K562 (cell line): Measurements from ENCODE around the gene NTNG1. TPM values are rescaled to one million over a fixed set of nuclear protein-coding genes. Genes with fewer than 3 reads are reported as not detected.

Experiments used
- ATAC-seq: fragments of 200-7000 bp; cut with Tn5 transposase; 3 replicates; pipeline ENCODE4 v1.9.1; 2020; ENCODE audit warnings: moderate library complexity
- BruUV-seq: library from RNA; stranded (reverse); fragments of 400-500 nt; replicated peaks from 2 replicates; lab custom pipeline; 2021; lab: Mats Ljungman, UMichigan
- CTCF ChIA-PET: fragments of 300-600 bp; formaldehyde crosslinking; extraction: SDS; loops from one replicate; lab custom pipeline; 2021; ENCODE audit warnings: low intra/inter-chr PET ratio; lab: Yijun Ruan, JAX
- POLR2A ChIA-PET: fragments of 300-600, 350-650 bp; sonication (Branson Sonifier 250); formaldehyde crosslinking; extraction: SDS; loops from one replicate; lab custom pipeline; 2021; ENCODE audit warnings: antibody characterized with exemption, inconsistent platforms; lab: Yijun Ruan, JAX
- DNase-seq, 4 experiments: peaks; one replicate each; pipeline versions ENCODE4 v3.0.0 to v3.0.0-alpha.2; 2011 to 2018; ENCODE audit warnings: low spot score in 3 of 4, mixed read lengths in 3 of 4; ENCODE audit errors: extremely low read depth in 1 of 4
- FAIRE-seq: peaks from 2 replicates; lab custom pipeline; 2011; peaks lifted over from hg19 to GRCh38; lab: Jason Lieb, UNC
- H2AFZ ChIP-seq: 2 replicates; pipeline ENCODE4 v1.6.0; 2011; ENCODE audit warnings: low read depth, low read length, control low read depth, inconsistent platforms
- H3K27ac ChIP-seq: fragments of 200-600 bp; 3 replicates; pipeline ENCODE4 v1.8.0; 2011; ENCODE audit warnings: low read depth, mild to moderate bottlenecking, control low read depth, inconsistent platforms, low read length, moderate library complexity, mixed read lengths; ENCODE audit errors: extremely low read depth
- H3K27me3 ChIP-seq, 2 experiments: fragments of 300-600 bp in 1 of 2; 2 replicates in 1 of 2; 3 replicates in 1 of 2; pipeline versions ENCODE4 v1.6.0 to v1.8.0; 2011; ENCODE audit warnings: inconsistent platforms in 2 of 2, low read length in 2 of 2, mild to moderate bottlenecking in 1 of 2, mixed read lengths in 1 of 2, moderate library complexity in 1 of 2; ENCODE audit not compliant: control insufficient read depth in 2 of 2, insufficient read depth in 2 of 2
- H3K36me3 ChIP-seq: fragments of 300-600 bp; 3 replicates; pipeline ENCODE4 v1.8.0; 2011; ENCODE audit warnings: mild to moderate bottlenecking, low read length, inconsistent platforms; ENCODE audit not compliant: control insufficient read depth, insufficient read depth
- H3K4me1 ChIP-seq, 2 experiments: fragments of 200-600 bp in 1 of 2; replicated peaks in 1 of 2; 2 replicates in 1 of 2; 3 replicates in 1 of 2; pipeline versions ENCODE4 v1.5.1 to v1.8.0; 2011; ENCODE audit warnings: inconsistent platforms in 2 of 2, low read length in 2 of 2, mild to moderate bottlenecking in 1 of 2, mixed read lengths in 1 of 2, moderate library complexity in 1 of 2; ENCODE audit not compliant: control insufficient read depth in 2 of 2, insufficient read depth in 2 of 2
- H3K4me2 ChIP-seq: 2 replicates; pipeline ENCODE4 v1.6.1; 2011; ENCODE audit warnings: low read length, control low read depth, inconsistent platforms, mixed read lengths; ENCODE audit not compliant: insufficient read depth
- H3K4me3 ChIP-seq: fragments of 200-600 bp; sonication (generic), shearing (Covaris generic); 2 replicates; pipeline ENCODE4 v1.5.1; 2016; ENCODE audit warnings: control low read depth, inconsistent platforms
- H3K79me2 ChIP-seq: fragments of 200-600 bp; 3 replicates; pipeline ENCODE4 v1.8.0; 2011; ENCODE audit warnings: low read length, inconsistent platforms; ENCODE audit not compliant: control insufficient read depth, insufficient read depth
- H3K9ac ChIP-seq, 2 experiments: 2 replicates each; pipeline versions ENCODE4 v1.6.0 to v1.6.1; 2011; ENCODE audit warnings: low read depth in 2 of 2, low read length in 2 of 2, control low read depth in 1 of 2, inconsistent platforms in 1 of 2, mild to moderate bottlenecking in 1 of 2, mixed read lengths in 1 of 2; ENCODE audit not compliant: insufficient read depth in 1 of 2
- H3K9me1 ChIP-seq: one replicate; pipeline ENCODE4 v1.6.0; 2011; ENCODE audit warnings: inconsistent platforms, mild to moderate bottlenecking, low read length, moderate library complexity; ENCODE audit not compliant: control insufficient read depth, insufficient read depth
- H3K9me3 ChIP-seq: replicated peaks from 2 replicates; pipeline ENCODE4 v1.5.1; 2011; ENCODE audit warnings: low read depth, low read length, inconsistent platforms; ENCODE audit not compliant: control insufficient read depth, insufficient read depth
- H4K20me1 ChIP-seq: replicated peaks from 2 replicates; pipeline ENCODE4 v1.6.1; 2011; ENCODE audit warnings: low read length, inconsistent platforms, mixed read lengths; ENCODE audit not compliant: control insufficient read depth, insufficient read depth
- BCOR ChIP-seq: fragments of 450-650 bp; IDR thresholded peaks from 2 replicates; pipeline ENCODE4 v1.6.1; 2016
- GTF2B ChIP-seq: IDR thresholded peaks from 2 replicates; pipeline ENCODE4 v1.6.1; 2011; ENCODE audit not compliant: insufficient read length; ENCODE audit errors: extremely low read depth
- MXI1 ChIP-seq: IDR thresholded peaks from 2 replicates; pipeline ENCODE4 v1.6.1; 2011; ENCODE audit warnings: low read depth, mild to moderate bottlenecking, improper control_type of control experiment, low read length
- NKRF ChIP-seq: fragments of 450-650 bp; IDR thresholded peaks from 2 replicates; pipeline ENCODE4 v1.6.1; 2016; ENCODE audit warnings: borderline replicate concordance
- POLR2A ChIP-seq: fragments of 450-650 bp; conservative IDR thresholded peaks from 2 replicates; pipeline ENCODE4 v1.6.1; 2016
- TAF15 ChIP-seq: fragments of 200-400 bp; formaldehyde crosslinking; IDR thresholded peaks from 2 replicates; pipeline ENCODE4 v1.6.1; 2017; ENCODE audit warnings: mild to moderate bottlenecking, low read depth, low read length, moderate library complexity
- TOE1 ChIP-seq, 2 experiments: fragments of 450-650 bp in 1 of 2; sonication (generic) in 1 of 2; formaldehyde crosslinking in 1 of 2; IDR thresholded peaks; 2 replicates each; pipeline versions ENCODE4 v1.7.1 to v1.8.0; 2016 to 2022; ENCODE audit warnings: borderline replicate concordance in 2 of 2, mild to moderate bottlenecking in 2 of 2, antibody characterized with exemption in 1 of 2, inconsistent platforms in 1 of 2, low read depth in 1 of 2, missing genetic modification reagents in 1 of 2, moderate library complexity in 1 of 2
- ZNF311 ChIP-seq: fragments of 250-450 bp; sonication (Bioruptor Pico); IDR thresholded peaks from 2 replicates; pipeline ENCODE4 v1.4.0; 2020; ENCODE audit warnings: mild to moderate bottlenecking, moderate library complexity
- ZNF766 ChIP-seq: fragments of 200-800 bp; sonication (Bioruptor generic); conservative IDR thresholded peaks from 2 replicates; pipeline ENCODE4 v1.6.1; 2016; ENCODE audit warnings: missing genetic modification characterization, missing compliant biosample characterization
- ZNF780A ChIP-seq: fragments of 250-450 bp; sonication (Bioruptor Pico); IDR thresholded peaks from 2 replicates; pipeline ENCODE4 v1.5.0; 2021; ENCODE audit warnings: mild to moderate bottlenecking
- WGBS: fragments of 100-300 bp; shearing (Covaris generic); methylation state at CpG from one replicate; pipeline ENCODE4 v1.1.6; 2016; ENCODE audit warnings: low coverage, mixed read lengths; ENCODE audit not compliant: insufficient coverage; ENCODE audit errors: missing lambda C conversion rate; 5-methylcytosine and 5-hydroxymethylcytosine counted together
- in situ Hi-C: fragments of 300-500 bp; cut with MboI; formaldehyde crosslinking; loops from 4 replicates; pipeline ENCODE4 v1.15.0; 2018; ENCODE audit warnings: inconsistent platforms, mixed read lengths
- intact Hi-C: fragments of 100-400 bp; cut with micrococcal nuclease; formaldehyde crosslinking; loops from 2 replicates; pipeline ENCODE4 v1.14.2; 2022
- polyA plus RNA-seq, 8 experiments: library from polyadenylated mRNA; depleted of rRNA in 4 of 8; stranded (reverse) in 5 of 8; unstranded in 3 of 8; fragments of >200 nt; fragmentation: Nextera tagmentation in 2 of 8; fragmentation: Illumina TruSeq in 1 of 8; extraction: Ambion mirVana in 2 of 8; extraction: Trizol in 1 of 8; gene quantifications; 2 replicates each; pipeline versions ENCODE4 v1.2.1 to v1.2.3, GENCODE V29; 2011 to 2014; ENCODE audit warnings: inconsistent platforms in 1 of 8, missing spikeins in 1 of 8
- total RNA-seq, 7 experiments: library from RNA; depleted of rRNA in 6 of 7; stranded (reverse); fragments of >200 nt in 6 of 7; fragmentation: Illumina TruSeq in 2 of 7; extraction: Trizol in 2 of 7; gene quantifications; 2 replicates each; pipeline versions ENCODE4 v1.2.1 to v1.2.3, GENCODE V29; 2011 to 2021; ENCODE audit warnings: low replicate concordance in 1 of 7

The NTNG1 gene
- total and polyA plus RNA-seq, 9 of the 15 experiments (the other 6 are each of a cell fraction or from before 2014, with no cell fraction given) = not detected

- Histone ChIP-seq H3K4me3 (no peak overlapping the region), H3K9me3 (no peaks in the 10 kb centered on the region), H4K20me1 (no peaks in the 10 kb centered on the region), H3K36me3 (no peaks in the 10 kb centered on the region), H3K9me1 (no peaks in the 10 kb centered on the region), H3K4me2 (no peak overlapping the region), H2AFZ (no peak overlapping the region), H3K9ac (no peak overlapping the region), H3K4me1 (no peaks in the 10 kb centered on the region), H3K79me2 (no peaks in the 10 kb centered on the region), H3K27me3 (no peaks in the 10 kb centered on the region), H3K27ac (no peak overlapping the region)
- FAIRE-seq (no peak), ATAC-seq (no peak), DNase-seq (no peak)
- TF ChIP-seq ZNF311 (CRISPR knock-in tag) (no peak), TAF15 (no peak), POLR2A (no peak)
- no TSS peak for BruUV-seq
- in situ Hi-C loops = no loop called here
- POLR2A ChIA-PET = no interaction called here
- intact Hi-C loops = loop anchor here (10.0 kb wide), 1 partner anchor 59 kb away; no protein-coding TSS in a partner anchor
- WGBS = under 1% methylated on average over 4 of the region's 4 CpGs
- CTCF ChIA-PET = no interaction called here
Measured at GRCh38 chr1:107523736-107524135, 382.9 kb downstream of the NTNG1 start.

GRCh38 chr1:107524301-107524700 is 383.5 kb downstream of the NTNG1 start:
- Histone ChIP-seq H3K4me3 (no peak overlapping the region), H3K27me3 (no peaks in the 10 kb centered on the region; a peak in 1 of 5 replicates), H3K79me2 (no peaks in the 10 kb centered on the region), H3K36me3 (no peaks in the 10 kb centered on the region), H3K4me2 (no peak overlapping the region), H3K27ac (no peak overlapping the region), H4K20me1 (no peaks in the 10 kb centered on the region), H2AFZ (no peak overlapping the region), H3K4me1 (no peaks in the 10 kb centered on the region), H3K9me3 (no peaks in the 10 kb centered on the region), H3K9me1 (no peaks in the 10 kb centered on the region), H3K9ac (no peak overlapping the region)
- 10% methylated on average over 2 of the region's 2 CpGs for WGBS
- POLR2A ChIA-PET = no interaction called here
- ATAC-seq = no peak
- BruUV-seq = no TSS peak
- no peak for DNase-seq
- intact Hi-C loops (loop anchor here (10.0 kb wide), 1 partner anchor 60 kb away; no protein-coding TSS in a partner anchor), in situ Hi-C loops (no loop called here)
- CTCF ChIA-PET = no interaction called here
- FAIRE-seq = no peak
- TF ChIP-seq BCOR (no peak), ZNF780A (CRISPR knock-in tag) (no peak), MXI1 (no peak), NKRF (no peak), TOE1 (IDR thresholded peaks at IDR 0.05; ENCODE audit: borderline replicate concordance) (no peak), TOE1 (CRISPR knock-in tag; IDR thresholded peaks at IDR 0.05; ENCODE audit: borderline replicate concordance, low read depth) (no peak), ZNF766 (no peak), GTF2B (no peak)
